Skeletal muscle tissue (tissue), 4 donors: Measurements from ENCODE around the gene ROCK2. TPM values are rescaled to one million over a fixed set of nuclear protein-coding genes. Genes with fewer than 3 reads are reported as not detected.
A peak's percentile ranks its signal among the peaks of the same experiment; 100 is the strongest.

Experiments
- H3K27ac ChIP-seq: one replicate; pipeline ENCODE4 v1.7.0; 2013; ENCODE audit warnings: mild to moderate bottlenecking, low read depth, low read length, inconsistent platforms
- H3K27me3 ChIP-seq, 3 donors: one replicate each; pipeline ENCODE4 v1.7.0; 2013; ENCODE audit warnings: low read length in 3 of 3; ENCODE audit not compliant: control insufficient read depth in 3 of 3, insufficient read depth in 3 of 3
- H3K36me3 ChIP-seq, 3 donors: one replicate each; pipeline ENCODE4 v1.7.0; 2013; ENCODE audit warnings: low read length in 3 of 3; ENCODE audit not compliant: control insufficient read depth in 3 of 3, insufficient read depth in 3 of 3
- H3K4me1 ChIP-seq, 3 donors: one replicate each; pipeline ENCODE4 v1.7.0; 2013; ENCODE audit warnings: low read length in 3 of 3, mild to moderate bottlenecking in 3 of 3; ENCODE audit not compliant: control insufficient read depth in 3 of 3, insufficient read depth in 3 of 3
- H3K4me3 ChIP-seq, 3 donors: one replicate each; pipeline ENCODE4 v1.7.0; 2013; ENCODE audit warnings: low read length in 3 of 3
- H3K9ac ChIP-seq, 3 donors: one replicate each; pipeline ENCODE4 v1.7.0; 2013; ENCODE audit warnings: low read length in 3 of 3, mild to moderate bottlenecking in 3 of 3, moderate library complexity in 2 of 3, low read depth in 1 of 3
- H3K9me3 ChIP-seq, 3 donors: one replicate each; pipeline ENCODE4 v1.7.0; 2013; ENCODE audit warnings: low read length in 3 of 3; ENCODE audit not compliant: control insufficient read depth in 3 of 3
- total RNA-seq: library from RNA; depleted of rRNA; stranded (reverse); fragments of >200 nt; gene quantifications from one replicate; pipeline ENCODE4 v1.2.3, GENCODE V29; 2014
- donor health status: Osteomylitis.

Gene ROCK2
- total RNA-seq, 1 donor from 2014 or later = 37.1 TPM

GRCh38 chr2:11368059-11368572, 23.7 kb upstream of the ROCK2 start:
- peak overlapping the region; percentile 42 to 67 (median 56) for H3K4me3 ChIP-seq
- H3K36me3 ChIP-seq = no peaks in the 10 kb centered on the region
- H3K9ac ChIP-seq = peak overlapping the region; percentile 57 to 70 (median 64)
- peaks cover 42 to 58% (median 57%) of the 10 kb centered on the region in 3 donors for H3K4me1 ChIP-seq
- H3K27ac ChIP-seq = peak overlapping the region; percentile 27
- H3K9me3 ChIP-seq = no peaks in the 10 kb centered on the region
- H3K27me3 ChIP-seq = no peaks in the 10 kb centered on the region

DNA sequence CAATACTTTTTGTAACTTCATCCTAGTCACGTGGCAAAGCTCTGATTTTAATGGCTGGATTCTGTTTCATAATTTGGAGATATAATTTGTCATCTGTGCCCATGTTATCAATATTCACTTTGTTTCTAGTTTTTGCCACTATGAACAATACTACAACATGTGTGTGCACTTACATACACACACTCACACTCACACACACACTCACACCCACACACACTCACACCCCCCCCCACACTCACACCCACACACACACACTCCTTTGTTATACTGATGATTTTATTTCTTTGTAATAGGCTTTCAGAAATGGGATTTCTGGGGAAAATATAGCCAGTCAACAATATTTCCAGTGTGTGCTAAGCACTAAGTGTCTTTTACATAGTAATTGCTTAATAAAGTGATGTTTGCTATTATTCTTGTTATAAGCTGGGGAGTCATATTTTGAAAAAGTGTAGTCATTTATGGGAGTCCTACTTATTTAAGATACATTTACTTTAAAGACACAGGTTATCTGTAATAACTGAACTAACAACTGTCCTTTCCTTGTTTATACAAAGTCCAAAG, 22.8 kb upstream of the ROCK2 start:
- Histone ChIP-seq H3K4me3 (no peak overlapping the region), H3K4me1 (peaks cover 33 to 49% (median 48%) of the 10 kb centered on the region in 3 donors), H3K9me3 (no peaks in the 10 kb centered on the region), H3K36me3 (no peaks in the 10 kb centered on the region), H3K9ac (no peak overlapping the region), H3K27me3 (no peaks in the 10 kb centered on the region), H3K27ac (no peak overlapping the region)

- Histone ChIP-seq H3K36me3 (no peaks in the 10 kb centered on the region), H3K4me3 (no peak overlapping the region), H3K27ac (no peak overlapping the region), H3K27me3 (no peaks in the 10 kb centered on the region), H3K4me1 (peaks cover 25 to 40% (median 39%) of the 10 kb centered on the region in 3 donors), H3K9ac (no peak overlapping the region), H3K9me3 (no peaks in the 10 kb centered on the region)
Observed at GRCh38 chr2:11366326-11366741, 21.9 kb upstream of the ROCK2 start.

DNA sequence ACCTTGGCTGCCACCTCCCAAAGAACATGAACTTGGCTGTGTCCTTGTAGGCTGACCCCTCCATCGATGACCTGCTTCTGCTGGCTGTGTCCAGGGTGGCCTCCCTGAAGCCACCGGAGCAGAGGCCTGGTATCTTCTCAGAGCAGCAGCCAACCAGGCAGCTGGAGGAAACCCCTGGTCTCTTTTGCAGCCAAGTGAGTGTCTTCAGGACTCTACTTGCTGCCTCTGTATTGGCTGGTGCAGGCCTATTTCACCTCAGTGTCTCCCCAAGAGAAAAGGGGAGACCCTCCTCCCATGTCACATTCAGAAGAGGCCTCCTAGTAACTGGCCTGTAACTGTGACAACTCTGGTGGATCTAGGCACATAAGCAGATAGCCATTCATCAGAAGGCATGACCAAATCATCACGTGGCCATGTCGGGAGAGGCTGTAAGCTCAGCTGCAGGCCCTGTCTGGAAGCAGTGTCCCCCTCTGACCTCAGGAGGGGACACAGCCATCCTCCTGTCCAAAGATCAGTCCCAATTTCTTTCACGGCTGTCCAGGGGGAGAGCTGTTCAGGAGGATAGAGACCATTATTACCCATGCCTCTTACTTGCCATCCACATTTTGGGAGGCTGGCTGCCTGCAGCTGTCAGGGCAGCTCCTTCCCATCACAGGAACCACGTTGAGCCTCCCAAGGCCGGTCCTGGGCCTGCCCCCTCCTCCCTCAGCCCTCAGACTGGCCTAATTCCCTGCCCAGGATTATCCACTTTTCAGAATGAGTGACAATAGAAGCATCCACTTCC, 20.9 kb upstream of the ROCK2 start:
- no peaks in the 10 kb centered on the region for H3K36me3 ChIP-seq
- peaks cover 17 to 30% (median 29%) of the 10 kb centered on the region in 3 donors for H3K4me1 ChIP-seq
- H3K27ac ChIP-seq = no peak overlapping the region
- H3K4me3 ChIP-seq = no peak overlapping the region
- no peaks in the 10 kb centered on the region for H3K9me3 ChIP-seq
- H3K27me3 ChIP-seq = no peaks in the 10 kb centered on the region
- H3K9ac ChIP-seq = no peak overlapping the region

- Histone ChIP-seq H3K27me3 (no peaks in the 10 kb centered on the region), H3K9me3 (no peaks in the 10 kb centered on the region), H3K27ac (no peak overlapping the region), H3K4me3 (no peak overlapping the region), H3K9ac (no peak overlapping the region), H3K4me1 (peaks cover 17 to 28% (median 27%) of the 10 kb centered on the region in 3 donors), H3K36me3 (no peaks in the 10 kb centered on the region)
Observed at GRCh38 chr2:11364565-11364887, 20.1 kb upstream of the ROCK2 start.

GRCh38 chr2:11363868-11364564, 19.6 kb upstream of the ROCK2 start:
- H3K4me1 ChIP-seq = peaks cover 17 to 25% (median 22%) of the 10 kb centered on the region in 3 donors
- no peaks in the 10 kb centered on the region for H3K36me3 ChIP-seq
- no peaks in the 10 kb centered on the region for H3K9me3 ChIP-seq
- H3K27ac ChIP-seq = no peak overlapping the region
- no peak overlapping the region for H3K4me3 ChIP-seq
- H3K27me3 ChIP-seq = no peaks in the 10 kb centered on the region
- H3K9ac ChIP-seq = no peak overlapping the region

- Histone ChIP-seq H3K4me1 (peaks cover 11 to 29% (median 25%) of the 10 kb centered on the region in 3 donors), H3K9ac (no peak overlapping the region), H3K36me3 (no peaks in the 10 kb centered on the region), H3K27me3 (no peaks in the 10 kb centered on the region), H3K27ac (no peak overlapping the region), H3K4me3 (no peak overlapping the region), H3K9me3 (no peaks in the 10 kb centered on the region)
Observed at GRCh38 chr2:11359865-11360264, 15.4 kb upstream of the ROCK2 start.

DNA sequence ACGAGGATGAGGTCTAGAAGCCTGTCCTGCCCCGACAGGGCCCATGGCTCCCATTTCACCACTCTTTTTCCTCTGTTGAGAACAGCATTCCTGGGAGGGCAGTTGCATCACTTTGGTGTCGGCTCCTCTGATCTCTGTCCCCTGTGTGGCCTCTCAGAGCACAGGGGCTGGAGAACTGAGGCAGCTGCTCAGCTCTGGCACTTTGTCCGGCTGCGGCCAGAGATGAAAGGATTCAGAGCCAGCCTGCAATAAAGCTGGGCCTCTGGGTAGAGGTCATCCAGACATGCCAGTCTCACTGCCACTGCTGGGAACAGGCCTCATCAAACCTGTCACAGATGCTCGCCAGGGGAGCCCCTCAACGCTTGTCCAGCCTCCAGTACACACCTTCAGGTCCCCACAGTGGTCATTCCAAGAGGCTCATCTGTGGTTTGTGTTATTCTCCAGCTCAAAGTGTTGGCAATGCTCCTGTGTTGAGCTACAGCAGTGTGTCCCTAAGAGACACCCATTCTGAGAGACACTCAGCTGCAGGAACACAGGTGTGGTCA, 13.1 kb upstream of the ROCK2 start:
- Histone ChIP-seq H3K4me3 (peak overlapping the region in 1 of 3 donors; percentile 49), H3K27ac (peak overlapping the region; percentile 82), H3K36me3 (no peaks in the 10 kb centered on the region), H3K4me1 (peaks cover 11 to 29% (median 25%) of the 10 kb centered on the region in 3 donors), H3K9me3 (no peaks in the 10 kb centered on the region), H3K27me3 (no peaks in the 10 kb centered on the region), H3K9ac (peak overlapping the region in 1 of 3 donors; percentile 64)

GRCh38 chr2:11356764-11357163, 12.3 kb upstream of the ROCK2 start:
- Histone ChIP-seq H3K27me3 (no peaks in the 10 kb centered on the region), H3K9me3 (no peaks in the 10 kb centered on the region), H3K4me1 (peaks cover 11 to 29% (median 25%) of the 10 kb centered on the region in 3 donors), H3K27ac (peak overlapping the region; percentile 82), H3K36me3 (no peaks in the 10 kb centered on the region), H3K4me3 (no peak overlapping the region), H3K9ac (no peak overlapping the region)
